IMR-90 (cell line): Measurements from ENCODE around the gene PTGES2. TPM values are rescaled to one million over a fixed set of nuclear protein-coding genes. Genes with fewer than 3 reads are reported as not detected.

Experiments
- ATAC-seq: fragments of 200-7000 bp; cut with Tn5 transposase; 2 replicates; pipeline ENCODE4 v1.9.1; 2020; ENCODE audit warnings: low read depth, mild to moderate bottlenecking, moderate library complexity
- BruUV-seq: library from RNA; stranded (reverse); fragments of 400-500 nt; replicated peaks from 2 replicates; lab custom pipeline; 2021; lab: Mats Ljungman, UMichigan
- CTCF ChIA-PET: fragments of 300-600 bp; formaldehyde crosslinking; extraction: SDS; loops from one replicate; lab custom pipeline; 2021; ENCODE audit warnings: antibody characterized with exemption; lab: Yijun Ruan, JAX
- POLR2A ChIA-PET: fragments of 300-600 bp; sonication (Branson Sonifier 250); formaldehyde crosslinking; loops from one replicate; lab custom pipeline; 2022; ENCODE audit warnings: antibody characterized with exemption; ENCODE audit not compliant: unreplicated experiment; lab: Charles Lee
- DNase-seq: peaks from one replicate; pipeline ENCODE4 v3.0.0; 2013
- H2AFZ ChIP-seq: replicated peaks from 2 replicates; pipeline ENCODE3; 2013; ENCODE audit warnings: low read length, mild to moderate bottlenecking; ENCODE audit not compliant: poor library complexity
- H2AK5ac ChIP-seq: 2 replicates; pipeline ENCODE4 v1.6.1; 2013; ENCODE audit warnings: low read depth, low read length, inconsistent platforms
- H2AK9ac ChIP-seq: replicated peaks from 2 replicates; pipeline ENCODE3; 2013; ENCODE audit warnings: mild to moderate bottlenecking, low read depth, low read length, moderate library complexity; ENCODE audit not compliant: poor library complexity
- H2BK120ac ChIP-seq: 2 replicates; pipeline ENCODE4 v1.6.1; 2013; ENCODE audit warnings: low read depth, low read length, inconsistent platforms
- H2BK15ac ChIP-seq: 3 replicates; pipeline ENCODE4 v1.6.1; 2013; ENCODE audit warnings: low read depth, low read length, inconsistent platforms
- H2BK20ac ChIP-seq: 2 replicates; pipeline ENCODE4 v1.6.1; 2013; ENCODE audit warnings: low read depth, mild to moderate bottlenecking, inconsistent platforms, low read length, moderate library complexity
- H2BK5ac ChIP-seq: 2 replicates; pipeline ENCODE4 v1.6.1; 2013; ENCODE audit warnings: mild to moderate bottlenecking, low read depth, low read length, inconsistent platforms; ENCODE audit not compliant: poor library complexity, severe bottlenecking
- H3K14ac ChIP-seq: replicated peaks from 2 replicates; pipeline ENCODE4 v1.6.1; 2013; ENCODE audit warnings: low read depth, low read length, inconsistent platforms
- H3K18ac ChIP-seq: 2 replicates; pipeline ENCODE4 v1.6.1; 2013; ENCODE audit warnings: low read depth, low read length, control low read depth
- H3K23ac ChIP-seq: 2 replicates; pipeline ENCODE4 v1.6.1; 2013; ENCODE audit warnings: low read depth, low read length, inconsistent platforms
- H3K27ac ChIP-seq: 2 replicates; pipeline ENCODE4 v1.5.1; 2013; ENCODE audit warnings: mild to moderate bottlenecking, control low read depth, low read length; ENCODE audit not compliant: insufficient read depth
- H3K27me3 ChIP-seq: 2 replicates; pipeline ENCODE4 v1.6.1; 2013; ENCODE audit warnings: low read length; ENCODE audit not compliant: control insufficient read depth, insufficient read depth
- H3K36me3 ChIP-seq: 2 replicates; pipeline ENCODE4 v1.6.1; 2013; ENCODE audit warnings: low read length, mixed read lengths; ENCODE audit not compliant: control insufficient read depth, insufficient read depth
- H3K4ac ChIP-seq: 2 replicates; pipeline ENCODE4 v1.6.1; 2013; ENCODE audit warnings: low read depth, low read length, inconsistent platforms
- H3K4me1 ChIP-seq: 2 replicates; pipeline ENCODE4 v1.6.1; 2013; ENCODE audit warnings: low read length, mixed read lengths; ENCODE audit not compliant: control insufficient read depth, insufficient read depth
- H3K4me2 ChIP-seq: 2 replicates; pipeline ENCODE4 v1.6.1; 2013; ENCODE audit warnings: low read depth, mild to moderate bottlenecking, control low read depth, low read length, moderate library complexity
- H3K4me3 ChIP-seq: 2 replicates; pipeline ENCODE4 v1.5.1; 2013; ENCODE audit warnings: low read depth, mild to moderate bottlenecking, control low read depth, low read length, moderate library complexity; ENCODE audit not compliant: insufficient read depth
- H3K56ac ChIP-seq: 2 replicates; pipeline ENCODE4 v1.6.1; 2013; ENCODE audit warnings: low read length, inconsistent platforms; ENCODE audit not compliant: insufficient read depth; ENCODE audit errors: extremely low read depth
- H3K79me1 ChIP-seq, 2 experiments: 2 replicates each; pipeline ENCODE4 v1.6.1; 2013; ENCODE audit warnings: low read length in 2 of 2, inconsistent platforms in 1 of 2, low read depth in 1 of 2
- H3K9ac ChIP-seq: 2 replicates; pipeline ENCODE4 v1.6.1; 2013; ENCODE audit warnings: low read depth, low read length, control low read depth
- H3K9me1 ChIP-seq: 2 replicates; pipeline ENCODE4 v1.6.1; 2013; ENCODE audit warnings: low read length, inconsistent platforms; ENCODE audit not compliant: insufficient read depth
- H3K9me3 ChIP-seq: 2 replicates; pipeline ENCODE4 v1.6.1; 2013; ENCODE audit warnings: low read length; ENCODE audit not compliant: control insufficient read depth, insufficient read depth
- H4K20me1 ChIP-seq: 2 replicates; pipeline ENCODE4 v1.6.1; 2013; ENCODE audit warnings: low read length, inconsistent platforms; ENCODE audit not compliant: insufficient read depth
- H4K5ac ChIP-seq: 2 replicates; pipeline ENCODE4 v1.6.1; 2013; ENCODE audit warnings: mild to moderate bottlenecking, low read depth, low read length, control low read depth
- H4K8ac ChIP-seq, 2 experiments: 2 replicates each; pipeline ENCODE4 v1.6.1; 2013; ENCODE audit warnings: low read depth in 2 of 2, low read length in 2 of 2, control low read depth in 1 of 2, inconsistent platforms in 1 of 2
- H4K91ac ChIP-seq: 2 replicates; pipeline ENCODE4 v1.6.1; 2013; ENCODE audit warnings: low read depth, low read length, inconsistent platforms; ENCODE audit not compliant: insufficient read depth
- CEBPB ChIP-seq: IDR thresholded peaks from 2 replicates; pipeline ENCODE4 v1.6.1; 2012; ENCODE audit warnings: low read depth, low read length, improper control_type of control experiment
- CHD1 ChIP-seq: IDR thresholded peaks from 2 replicates; pipeline ENCODE4 v1.6.1; 2012; ENCODE audit warnings: low read depth, low read length, improper control_type of control experiment
- ELK1 ChIP-seq: fragments of 150-350 bp; IDR thresholded peaks from 2 replicates; pipeline ENCODE4 v1.6.1; 2016; ENCODE audit warnings: low read depth, mild to moderate bottlenecking, low read length, moderate library complexity, borderline replicate concordance
- MXI1 ChIP-seq: IDR thresholded peaks from 2 replicates; pipeline ENCODE4 v1.6.1; 2012; ENCODE audit warnings: low read depth, mild to moderate bottlenecking, low read length, moderate library complexity, borderline replicate concordance
- NFE2L2 ChIP-seq: fragments of 150-350 bp; IDR thresholded peaks from 2 replicates; pipeline ENCODE4 v1.6.1; 2016; ENCODE audit warnings: low read depth, mild to moderate bottlenecking, low read length
- POLR2A ChIP-seq: IDR thresholded peaks from 2 replicates; pipeline ENCODE4 v1.6.1; 2012; ENCODE audit warnings: mild to moderate bottlenecking, low read depth, low read length
- RAD21 ChIP-seq: IDR thresholded peaks from 2 replicates; pipeline ENCODE4 v1.6.1; 2012; ENCODE audit warnings: low read length, improper control_type of control experiment
- RCOR1 ChIP-seq: IDR thresholded peaks from 2 replicates; pipeline ENCODE4 v1.6.1; 2012; ENCODE audit warnings: mild to moderate bottlenecking, low read length, improper control_type of control experiment; ENCODE audit not compliant: insufficient replicate concordance
- WGBS, 2 experiments: methylation state at CpG; one replicate each; pipeline versions ENCODE4 v1.1.5 to v1.1.7; 2013; ENCODE audit warnings: missing lambda C conversion rate in 2 of 2; ENCODE audit not compliant: insufficient read length in 1 of 2; ENCODE audit errors: extremely low coverage in 2 of 2; 5-methylcytosine and 5-hydroxymethylcytosine counted together
- dilution Hi-C: fragments of 300-500 bp; cut with HindIII; formaldehyde crosslinking; loops from one replicate; pipeline ENCODE4 v1.14.3; 2018; ENCODE audit warnings: low sequenced_read_pairs; ENCODE audit not compliant: unreplicated experiment
- in situ Hi-C: fragments of 300-500 bp; cut with MboI; formaldehyde crosslinking; loops from 3 replicates; pipeline ENCODE4 v1.14.3; 2019; ENCODE audit warnings: low sequenced_read_pairs, inconsistent platforms, mixed read lengths
- intact Hi-C: fragments of 100-400 bp; cut with micrococcal nuclease; formaldehyde crosslinking; loops from 2 replicates; pipeline ENCODE4 v1.10.0; 2022
- polyA plus RNA-seq, 3 experiments: library from polyadenylated mRNA; depleted of rRNA; stranded (reverse); fragments of >200 nt; gene quantifications; 2 replicates each; pipeline ENCODE4 v1.2.3, GENCODE V29; 2012; ENCODE audit warnings: low replicate concordance in 1 of 3
- total RNA-seq: library from RNA; depleted of rRNA; stranded (reverse); fragments of >200 nt; gene quantifications from 2 replicates; pipeline ENCODE4 v1.2.3, GENCODE V29; 2012
- TF ChIP-seq, protein P1 (sequence below): conservative IDR thresholded peaks from 2 replicates; pipeline ENCODE4 v1.5.1; 2012; ENCODE audit warnings: mild to moderate bottlenecking, low read depth, low read length, improper control_type of control experiment

Gene PTGES2
- total and polyA plus RNA-seq, 2 of the 4 experiments (the other 2 are of a cell fraction): 100 to 107 TPM

- peaks cover 11% of the 10 kb centered on the region for H3K9me1 ChIP-seq
- intact Hi-C loops (no loop called here), dilution Hi-C loops (no loop called here), in situ Hi-C loops (no loop called here)
- no peak overlapping the region for H2BK20ac ChIP-seq
- ChIA-PET POLR2A (no interaction called here), CTCF (no interaction called here)
- no peak overlapping the region for H2BK15ac ChIP-seq
- peaks cover 64% of the 10 kb centered on the region for H3K36me3 ChIP-seq
- peaks cover 5% of the 10 kb centered on the region for H4K20me1 ChIP-seq
- H3K27me3 ChIP-seq: no peaks in the 10 kb centered on the region
- BruUV-seq: no TSS peak
- H2BK5ac ChIP-seq: no peak overlapping the region
- peaks cover 6 to 55% of the 10 kb centered on the region in 2 experiments for H3K79me1 ChIP-seq
- H2AK9ac ChIP-seq: no peak overlapping the region
- no peak for TF ChIP-seq CHD1
- no peak for TF ChIP-seq POLR2A
- TF ChIP-seq ELK1: no peak
- no peak for TF ChIP-seq MXI1
- TF ChIP-seq RCOR1: no peak
- no peak for TF ChIP-seq NFE2L2
- TF ChIP-seq, protein P1, sequence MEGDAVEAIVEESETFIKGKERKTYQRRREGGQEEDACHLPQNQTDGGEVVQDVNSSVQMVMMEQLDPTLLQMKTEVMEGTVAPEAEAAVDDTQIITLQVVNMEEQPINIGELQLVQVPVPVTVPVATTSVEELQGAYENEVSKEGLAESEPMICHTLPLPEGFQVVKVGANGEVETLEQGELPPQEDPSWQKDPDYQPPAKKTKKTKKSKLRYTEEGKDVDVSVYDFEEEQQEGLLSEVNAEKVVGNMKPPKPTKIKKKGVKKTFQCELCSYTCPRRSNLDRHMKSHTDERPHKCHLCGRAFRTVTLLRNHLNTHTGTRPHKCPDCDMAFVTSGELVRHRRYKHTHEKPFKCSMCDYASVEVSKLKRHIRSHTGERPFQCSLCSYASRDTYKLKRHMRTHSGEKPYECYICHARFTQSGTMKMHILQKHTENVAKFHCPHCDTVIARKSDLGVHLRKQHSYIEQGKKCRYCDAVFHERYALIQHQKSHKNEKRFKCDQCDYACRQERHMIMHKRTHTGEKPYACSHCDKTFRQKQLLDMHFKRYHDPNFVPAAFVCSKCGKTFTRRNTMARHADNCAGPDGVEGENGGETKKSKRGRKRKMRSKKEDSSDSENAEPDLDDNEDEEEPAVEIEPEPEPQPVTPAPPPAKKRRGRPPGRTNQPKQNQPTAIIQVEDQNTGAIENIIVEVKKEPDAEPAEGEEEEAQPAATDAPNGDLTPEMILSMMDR: no peak
- no peak for TF ChIP-seq CEBPB
- TF ChIP-seq RAD21: no peak
- no peak overlapping the region for H3K9ac ChIP-seq
- H2AK5ac ChIP-seq: no peak overlapping the region
- no CpG with 5 or more reads among the region's 4 CpGs for WGBS, 2 experiments
- H3K56ac ChIP-seq: no peak overlapping the region
- no peak overlapping the region for H2BK120ac ChIP-seq
- H3K4me3 ChIP-seq: no peak overlapping the region
- ATAC-seq (no peak), DNase-seq (no peak)
- no peak overlapping the region for H2AFZ ChIP-seq
- no peak overlapping the region for H4K5ac ChIP-seq
- H4K8ac ChIP-seq: no peak overlapping the region
- H3K27ac ChIP-seq: no peak overlapping the region
- H3K23ac ChIP-seq: no peak overlapping the region
- no peak overlapping the region for H3K18ac ChIP-seq
- peaks cover 3% of the 10 kb centered on the region; the same call in 1 of the 2 replicates for H3K4me1 ChIP-seq
- H3K4ac ChIP-seq: no peak overlapping the region
- no peak overlapping the region for H3K14ac ChIP-seq
- no peak overlapping the region for H3K4me2 ChIP-seq
- no peaks in the 10 kb centered on the region for H3K9me3 ChIP-seq
- H4K91ac ChIP-seq: no peak overlapping the region
Observed at GRCh38 chr9:128167209-128167608, 39.7 kb upstream of the PTGES2 start.
